LNCaP clone FGC (cell line): ENCODE measurements around the gene C6orf52.

Experiments
- DNase-seq: peaks from one replicate; pipeline ENCODE4 v3.0.0-alpha.2; 2011; ENCODE audit warnings: low read depth
- H3K4me3 ChIP-seq: 2 replicates; pipeline ENCODE4 v1.5.1; 2011; ENCODE audit warnings: mild to moderate bottlenecking, low read depth, low read length, control low read depth
- CTCF ChIP-seq: IDR thresholded peaks from 2 replicates; pipeline ENCODE4 v1.5.1; 2012; ENCODE audit warnings: mild to moderate bottlenecking; ENCODE audit not compliant: control insufficient read depth, insufficient read depth; ENCODE audit errors: extremely low read depth

The C6orf52 gene

GRCh38 chr6:10695086-10695657 is 756 bp upstream of the C6orf52 start:
- no peak for DNase-seq
- no peak for TF ChIP-seq CTCF
- peak overlapping the region; percentile 94 for H3K4me3 ChIP-seq

GRCh38 chr6:10692965-10693538 is 1.4 kb downstream of the C6orf52 start:
- no peak for TF ChIP-seq CTCF
- no peak for DNase-seq

GRCh38 chr6:10690651-10691445 is 3.6 kb downstream of the C6orf52 start:
- peak; percentile 58 for DNase-seq
- no peak for TF ChIP-seq CTCF
- H3K4me3 ChIP-seq: peak overlapping the region; percentile 19

More at GRCh38 chr6:10692965-10693538, 1.4 kb downstream of the C6orf52 start:
- peak overlapping the region; percentile 94 for H3K4me3 ChIP-seq

- TF ChIP-seq CTCF: no peak
- H3K4me3 ChIP-seq: no peak overlapping the region
- DNase-seq: no peak
Measured at GRCh38 chr6:10687582-10687981, 6.8 kb downstream of the C6orf52 start.

- no peak for TF ChIP-seq CTCF
- no peak overlapping the region for H3K4me3 ChIP-seq
- no peak for DNase-seq
Measured at GRCh38 chr6:10686901-10687300, 7.5 kb downstream of the C6orf52 start.

GRCh38 chr6:10685092-10685915 is 9.1 kb downstream of the C6orf52 start:
- no peak overlapping the region for H3K4me3 ChIP-seq
- no peak for DNase-seq
- TF ChIP-seq CTCF: no peak
